PC-9 (cell line): ENCODE measurements around the gene GCHFR. TPM values are rescaled to one million over a fixed set of nuclear protein-coding genes. Genes with fewer than 3 reads are reported as not detected.

Source experiments
- BruUV-seq: library from RNA; stranded (reverse); fragments of 400-500 nt; replicated peaks from 2 replicates; lab custom pipeline; 2021; lab: Mats Ljungman, UMichigan
- CTCF ChIA-PET: fragments of 300-600 bp; sonication (Branson Sonifier 250); formaldehyde crosslinking; loops from one replicate; lab custom pipeline; 2022; ENCODE audit warnings: antibody characterized with exemption; lab: Charles Lee
- POLR2A ChIA-PET: fragments of 300-600 bp; sonication (Branson Sonifier 250); formaldehyde crosslinking; loops from one replicate; lab custom pipeline; 2022; ENCODE audit warnings: antibody characterized with exemption; ENCODE audit not compliant: unreplicated experiment; lab: Charles Lee
- DNase-seq, 2 experiments: peaks; one replicate each; pipeline versions ENCODE4 v3.0.0 to v3.0.0-alpha.2; 2015 to 2022; ENCODE audit warnings: mixed read lengths in 1 of 2
- H2AFZ ChIP-seq: fragments of 200-600 bp; sonication (generic); 2 replicates; pipeline ENCODE4 v1.8.1; 2017; ENCODE audit warnings: antibody characterized with exemption
- H3F3A ChIP-seq: fragments of 200-600 bp; sonication (generic); 2 replicates; pipeline ENCODE4 v1.8.1; 2017; ENCODE audit warnings: antibody characterized with exemption, mild to moderate bottlenecking, low read depth; ENCODE audit not compliant: insufficient read depth
- H3K27ac ChIP-seq: fragments of 200-600 bp; sonication (generic); 2 replicates; pipeline ENCODE4 v1.6.1; 2016; ENCODE audit warnings: mixed run types
- H3K27me3 ChIP-seq: fragments of 200-600 bp; sonication (generic); 2 replicates; pipeline ENCODE4 v1.6.1; 2016; ENCODE audit warnings: low read depth, mixed run types; ENCODE audit not compliant: insufficient read depth
- H3K36me3 ChIP-seq: fragments of 200-600 bp; sonication (generic); 2 replicates; pipeline ENCODE4 v1.6.1; 2016; ENCODE audit warnings: low read depth, mixed run types
- H3K4me1 ChIP-seq: fragments of 200-600 bp; sonication (generic); replicated peaks from 2 replicates; pipeline ENCODE4 v1.6.1; 2016; ENCODE audit warnings: mixed run types; ENCODE audit not compliant: insufficient read depth
- H3K4me2 ChIP-seq: fragments of 200-600 bp; sonication (generic); 2 replicates; pipeline ENCODE4 v1.6.1; 2017; ENCODE audit warnings: mixed run types
- H3K4me3 ChIP-seq: fragments of 200-600 bp; sonication (generic); 2 replicates; pipeline ENCODE4 v1.6.1; 2016; ENCODE audit warnings: mixed run types
- H3K79me2 ChIP-seq: fragments of 200-600 bp; sonication (generic); 2 replicates; pipeline ENCODE4 v1.6.1; 2017; ENCODE audit warnings: low read depth, mixed run types
- H3K9me2 ChIP-seq: fragments of 200-600 bp; sonication (generic); 2 replicates; pipeline ENCODE4 v1.8.1; 2017; ENCODE audit warnings: mild to moderate bottlenecking; ENCODE audit not compliant: insufficient read depth
- H3K9me3 ChIP-seq: fragments of 200-600 bp; sonication (generic); 2 replicates; pipeline ENCODE4 v1.8.1; 2016; ENCODE audit warnings: low read depth; ENCODE audit not compliant: insufficient read depth
- H4K20me1 ChIP-seq: fragments of 200-600 bp; sonication (generic); 2 replicates; pipeline ENCODE4 v1.8.1; 2017; ENCODE audit not compliant: insufficient read depth
- EZH2 ChIP-seq: fragments of 200-600 bp; sonication (generic); IDR thresholded peaks from 2 replicates; pipeline ENCODE4 v1.8.0; 2017; ENCODE audit warnings: antibody characterized with exemption, low read depth
- intact Hi-C: fragments of 100-400 bp; cut with micrococcal nuclease; formaldehyde crosslinking; loops from one replicate; pipeline ENCODE4 v1.10.0; 2022; ENCODE audit not compliant: unreplicated experiment
- total RNA-seq: library from RNA; stranded (reverse); gene quantifications from 2 replicates; pipeline ENCODE4 v1.2.3, GENCODE V29; 2021
- TF ChIP-seq, protein P1 (sequence below): fragments of 200-600 bp; sonication (generic); conservative IDR thresholded peaks from 2 replicates; pipeline ENCODE4 v1.6.1; 2017; ENCODE audit warnings: mixed run types, antibody characterized with exemption, mild to moderate bottlenecking, moderate library complexity

The GCHFR gene
- total RNA-seq, 1 experiment from 2014 or later, result 1.5 TPM

DNA sequence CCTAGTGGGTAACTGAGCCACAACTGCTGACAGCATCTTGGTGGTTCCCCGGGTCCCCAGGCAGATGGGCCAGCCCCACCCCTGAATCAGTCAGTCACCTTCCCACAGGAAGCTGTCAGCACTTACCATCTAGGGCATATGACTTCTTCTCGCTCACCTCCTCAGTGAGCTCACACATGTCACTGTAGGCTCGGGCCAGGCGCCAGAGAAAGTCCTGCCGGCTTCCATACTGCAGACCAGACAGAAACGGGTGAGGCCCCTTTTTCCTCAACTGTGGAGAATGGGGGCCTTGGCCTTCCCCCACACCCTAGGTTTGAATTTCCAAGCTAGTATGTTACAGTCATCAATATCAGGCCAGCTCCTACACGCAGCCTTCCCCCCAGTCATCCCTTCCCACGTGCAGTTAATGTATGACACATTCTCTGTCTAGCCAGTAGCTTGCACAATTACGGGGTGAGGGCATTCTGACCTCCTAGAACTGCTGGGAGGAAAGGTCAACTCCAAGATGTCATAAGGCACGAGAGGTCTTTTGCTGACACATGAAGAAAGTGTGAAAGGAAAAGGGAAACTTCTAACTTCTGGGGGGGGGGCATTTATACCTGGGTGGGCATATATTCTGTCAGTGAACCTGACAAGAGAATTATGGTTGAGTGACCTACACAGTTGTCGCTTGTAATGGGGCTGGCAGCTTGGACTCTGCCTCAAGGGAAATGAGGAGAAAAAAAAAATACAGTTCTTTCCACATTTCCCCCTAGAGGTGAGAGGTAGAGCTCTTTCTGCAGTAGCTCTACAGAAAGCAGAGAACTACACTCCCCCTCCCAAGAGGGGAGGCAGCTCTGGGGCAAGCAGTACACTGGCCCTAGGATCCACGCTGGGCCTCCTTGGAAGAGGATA is 19.7 kb upstream of the GCHFR start:
- Histone ChIP-seq H3F3A (peaks cover 9% of the 10 kb centered on the region; the same call in 1 of the 2 replicates), H3K9me2 (no peaks in the 10 kb centered on the region), H4K20me1 (no peaks in the 10 kb centered on the region), H3K27me3 (no peaks in the 10 kb centered on the region), H2AFZ (no peak overlapping the region), H3K4me1 (no peaks in the 10 kb centered on the region), H3K9me3 (no peaks in the 10 kb centered on the region), H3K4me3 (no peak overlapping the region), H3K36me3 (no peaks in the 10 kb centered on the region), H3K79me2 (no peaks in the 10 kb centered on the region), H3K4me2 (no peak overlapping the region), H3K27ac (no peak overlapping the region)
- BruUV-seq, result no TSS peak
- no peak for DNase-seq
- ChIA-PET POLR2A (no interaction called here), CTCF (interaction anchor here (0.5 to 0.6 kb wide), 2 partner anchors 93 to 154 kb away, joined by 3 read pairs; no protein-coding TSS in a partner anchor)
- no peak for TF ChIP-seq EZH2
- TF ChIP-seq, protein P1, sequence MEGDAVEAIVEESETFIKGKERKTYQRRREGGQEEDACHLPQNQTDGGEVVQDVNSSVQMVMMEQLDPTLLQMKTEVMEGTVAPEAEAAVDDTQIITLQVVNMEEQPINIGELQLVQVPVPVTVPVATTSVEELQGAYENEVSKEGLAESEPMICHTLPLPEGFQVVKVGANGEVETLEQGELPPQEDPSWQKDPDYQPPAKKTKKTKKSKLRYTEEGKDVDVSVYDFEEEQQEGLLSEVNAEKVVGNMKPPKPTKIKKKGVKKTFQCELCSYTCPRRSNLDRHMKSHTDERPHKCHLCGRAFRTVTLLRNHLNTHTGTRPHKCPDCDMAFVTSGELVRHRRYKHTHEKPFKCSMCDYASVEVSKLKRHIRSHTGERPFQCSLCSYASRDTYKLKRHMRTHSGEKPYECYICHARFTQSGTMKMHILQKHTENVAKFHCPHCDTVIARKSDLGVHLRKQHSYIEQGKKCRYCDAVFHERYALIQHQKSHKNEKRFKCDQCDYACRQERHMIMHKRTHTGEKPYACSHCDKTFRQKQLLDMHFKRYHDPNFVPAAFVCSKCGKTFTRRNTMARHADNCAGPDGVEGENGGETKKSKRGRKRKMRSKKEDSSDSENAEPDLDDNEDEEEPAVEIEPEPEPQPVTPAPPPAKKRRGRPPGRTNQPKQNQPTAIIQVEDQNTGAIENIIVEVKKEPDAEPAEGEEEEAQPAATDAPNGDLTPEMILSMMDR, result no peak
- intact Hi-C loops, result no loop called here

DNA sequence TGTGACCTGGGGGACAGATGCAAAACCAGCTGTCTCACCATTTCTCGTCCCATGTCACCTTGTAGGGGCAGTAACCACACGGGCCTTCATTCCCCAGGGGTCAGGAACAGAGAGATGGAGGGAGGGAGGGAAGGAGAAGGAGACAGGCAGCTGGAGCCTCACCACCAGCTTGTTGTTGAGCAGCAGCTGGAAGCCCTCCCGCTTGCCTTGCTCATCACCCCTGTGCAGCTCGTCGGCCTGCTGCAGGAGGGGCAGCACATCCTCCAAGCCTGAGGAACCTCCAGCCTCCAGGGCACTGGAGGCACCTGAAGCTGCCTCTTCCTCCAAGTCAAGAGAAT is 19.1 kb upstream of the GCHFR start:
- no peak overlapping the region for H3K27ac ChIP-seq
- POLR2A ChIA-PET, result no interaction called here
- H3K36me3 ChIP-seq, result no peaks in the 10 kb centered on the region
- TF ChIP-seq EZH2, result no peak
- TF ChIP-seq, protein P1, result no peak
- no peaks in the 10 kb centered on the region for H3K9me3 ChIP-seq
- H3K9me2 ChIP-seq, result no peaks in the 10 kb centered on the region
- H3K4me3 ChIP-seq, result no peak overlapping the region
- H3K27me3 ChIP-seq, result no peaks in the 10 kb centered on the region
- no peaks in the 10 kb centered on the region for H3K4me1 ChIP-seq
- peaks cover 9% of the 10 kb centered on the region; the same call in 1 of the 2 replicates for H3F3A ChIP-seq
- no peak for DNase-seq
- CTCF ChIA-PET, result interaction anchor here (0.5 to 0.6 kb wide), 2 partner anchors 94 to 155 kb away, joined by 3 read pairs; no protein-coding TSS in a partner anchor
- H2AFZ ChIP-seq, result no peak overlapping the region
- intact Hi-C loops, result no loop called here
- H3K4me2 ChIP-seq, result no peak overlapping the region
- no peaks in the 10 kb centered on the region for H3K79me2 ChIP-seq
- BruUV-seq, result no TSS peak
- H4K20me1 ChIP-seq, result no peaks in the 10 kb centered on the region

DNA sequence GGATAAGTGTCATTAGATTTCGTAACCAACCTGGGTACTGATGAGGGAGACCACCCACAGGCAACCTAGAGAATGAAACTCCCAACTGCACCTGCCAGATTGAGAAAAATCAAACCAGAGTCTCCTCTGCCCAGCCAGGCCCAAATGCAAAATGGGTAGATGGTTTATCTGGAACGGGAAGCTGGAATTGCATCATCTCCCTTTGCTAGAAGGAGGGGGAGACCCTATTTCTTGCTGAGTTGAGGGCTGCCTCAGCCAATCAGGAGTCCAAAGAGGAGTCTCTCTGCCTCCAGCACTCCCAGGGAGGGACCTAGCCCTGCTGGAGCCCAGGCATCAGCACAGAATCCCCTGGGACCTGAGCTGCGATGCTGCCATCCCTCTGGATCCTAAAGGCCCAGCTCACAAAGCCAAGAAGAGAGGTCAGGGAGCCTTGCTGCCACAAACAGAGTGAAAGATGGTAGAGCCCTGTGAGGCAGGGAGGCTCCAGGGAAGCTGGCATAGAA is 16.9 kb upstream of the GCHFR start:
- TF ChIP-seq EZH2, result no peak
- TF ChIP-seq, protein P1, result no peak
- POLR2A ChIA-PET, result interaction anchor here (0.6 to 0.7 kb wide), 2 partner anchors 20 to 30 kb away, joined by 3 to 9 read pairs; no protein-coding TSS in a partner anchor
- no peaks in the 10 kb centered on the region for H3K79me2 ChIP-seq
- H3K36me3 ChIP-seq, result no peaks in the 10 kb centered on the region
- no peaks in the 10 kb centered on the region for H3K27me3 ChIP-seq
- peaks cover 9% of the 10 kb centered on the region; the same call in 1 of the 2 replicates for H3F3A ChIP-seq
- no peak overlapping the region for H2AFZ ChIP-seq
- no peak for DNase-seq
- no peaks in the 10 kb centered on the region for H3K9me2 ChIP-seq
- CTCF ChIA-PET, result interaction anchor here (0.5 to 1.3 kb wide), 14 partner anchors 11 to 400 kb away, joined by 3 to 16 read pairs (median 4); no protein-coding TSS in a partner anchor
- H3K4me2 ChIP-seq, result no peak overlapping the region
- H3K9me3 ChIP-seq, result no peaks in the 10 kb centered on the region
- H3K27ac ChIP-seq, result no peak overlapping the region
- no peaks in the 10 kb centered on the region for H3K4me1 ChIP-seq
- H3K4me3 ChIP-seq, result no peak overlapping the region
- no peaks in the 10 kb centered on the region for H4K20me1 ChIP-seq
- intact Hi-C loops, result loop anchor here (1.0 kb wide), 3 partner anchors 35 to 147 kb away; partner anchors contain the start of gene VPS18
- no TSS peak for BruUV-seq
